NT2/D1 (cell line): Measurements from ENCODE around the gene ARHGAP45.

Source experiments
- YY1 ChIP-seq: IDR thresholded peaks from 2 replicates; pipeline ENCODE4 v1.6.1; 2011; ENCODE audit not compliant: insufficient read length, insufficient read depth
- ZNF274 ChIP-seq: IDR thresholded peaks from 2 replicates; pipeline ENCODE4 v1.6.1; 2011; ENCODE audit warnings: mild to moderate bottlenecking, low read depth, low read length

DNA sequence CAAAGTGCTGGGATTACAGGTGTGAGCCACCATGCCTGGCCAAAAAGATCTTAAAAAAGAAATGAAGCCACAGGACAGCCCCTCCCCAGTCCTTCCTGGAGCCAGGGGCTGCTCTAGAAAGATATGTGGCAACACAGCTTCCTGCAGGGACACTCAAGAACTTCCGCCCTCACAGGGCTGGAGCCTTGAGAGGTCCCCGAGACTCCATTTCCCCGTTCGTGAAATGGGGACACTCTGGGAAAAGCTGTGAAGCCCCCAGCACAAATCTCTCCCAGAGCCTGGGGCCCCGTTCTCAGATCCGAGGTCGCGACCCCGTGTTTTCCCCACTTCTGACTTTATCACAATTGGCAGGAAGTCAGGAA, 34.4 kb downstream of the ARHGAP45 start:
- TF ChIP-seq ZNF274 (no peak), YY1 (no peak)
